GM12892 (cell line): ENCODE results near the gene ZFHX3.

Experiments
- POLR2A ChIP-seq: IDR thresholded peaks from 2 replicates; pipeline ENCODE4 v1.6.1; 2011; ENCODE audit warnings: low read depth, low read length, control low read depth
- POLR2AphosphoS5 ChIP-seq: IDR thresholded peaks from 2 replicates; pipeline ENCODE4 v1.6.1; 2011; ENCODE audit warnings: low read depth, low read length, control low read depth
- TAF1 ChIP-seq: IDR thresholded peaks from 2 replicates; pipeline ENCODE4 v1.6.1; 2011; ENCODE audit warnings: low read depth, mild to moderate bottlenecking, control low read depth, low read length, borderline replicate concordance

GRCh38 chr16:72873853-72874252, 174.1 kb downstream of the ZFHX3 start:
- TF ChIP-seq POLR2A: no peak
- no peak for TF ChIP-seq POLR2AphosphoS5
- no peak for TF ChIP-seq TAF1
